ENCODE data around the gene ITPR1.

Gene ITPR1

GRCh38 chr3:4644951-4645350 lies 151.8 kb downstream of the ITPR1 start:
- no peak for DNase-seq (ENCODE audit: low read depth)

GRCh38 chr3:4645468-4645867 lies 152.3 kb downstream of the ITPR1 start:
- no peak for DNase-seq (ENCODE audit: low read depth)

GRCh38 chr3:4647411-4647810 lies 154.3 kb downstream of the ITPR1 start:
- DNase-seq (ENCODE audit: low read depth) = no peak

GRCh38 chr3:4655145-4656045 lies 162.2 kb downstream of the ITPR1 start:
- no peak for DNase-seq (ENCODE audit: low read depth)

- no peak for DNase-seq (ENCODE audit: low read depth)
Observed at GRCh38 chr3:4656059-4656458, 162.9 kb downstream of the ITPR1 start.

- DNase-seq (ENCODE audit: low read depth) = no peak
Observed at GRCh38 chr3:4656626-4657328, 163.6 kb downstream of the ITPR1 start.

GRCh38 chr3:4660936-4661335 lies 167.8 kb downstream of the ITPR1 start:
- no peak for DNase-seq (ENCODE audit: low read depth)

GRCh38 chr3:4664412-4664811 lies 171.3 kb downstream of the ITPR1 start:
- no peak for DNase-seq (ENCODE audit: low read depth)

- DNase-seq (ENCODE audit: low read depth) = no peak
Observed at GRCh38 chr3:4665197-4665596, 172.0 kb downstream of the ITPR1 start.

GRCh38 chr3:4666071-4666470 lies 172.9 kb downstream of the ITPR1 start:
- DNase-seq (ENCODE audit: low read depth) = no peak

GRCh38 chr3:4670352-4670751 lies 177.2 kb downstream of the ITPR1 start:
- DNase-seq (ENCODE audit: low read depth) = no peak

GRCh38 chr3:4672725-4673275 lies 179.7 kb downstream of the ITPR1 start:
- DNase-seq (ENCODE audit: low read depth) = no peak

GRCh38 chr3:4674216-4674615 lies 181.1 kb downstream of the ITPR1 start:
- no peak for DNase-seq (ENCODE audit: low read depth)

GRCh38 chr3:4675704-4676103 lies 182.6 kb downstream of the ITPR1 start:
- no peak for DNase-seq (ENCODE audit: low read depth)

- no peak for DNase-seq (ENCODE audit: low read depth)
Observed at GRCh38 chr3:4678320-4678719, 185.2 kb downstream of the ITPR1 start.

- DNase-seq (ENCODE audit: low read depth) = no peak
Observed at GRCh38 chr3:4680227-4680691, 187.1 kb downstream of the ITPR1 start.

GRCh38 chr3:4680871-4681300 lies 187.7 kb downstream of the ITPR1 start:
- no peak for DNase-seq (ENCODE audit: low read depth)

- DNase-seq (ENCODE audit: low read depth) = no peak
Observed at GRCh38 chr3:4681301-4681700, 188.2 kb downstream of the ITPR1 start.

GRCh38 chr3:4684117-4684516 lies 191.0 kb downstream of the ITPR1 start:
- DNase-seq (ENCODE audit: low read depth) = no peak

GRCh38 chr3:4684976-4685375 lies 191.8 kb downstream of the ITPR1 start:
- no peak for DNase-seq (ENCODE audit: low read depth)

GRCh38 chr3:4685673-4686345 lies 192.7 kb downstream of the ITPR1 start:
- DNase-seq (ENCODE audit: low read depth) = no peak

- DNase-seq (ENCODE audit: low read depth) = no peak
Observed at GRCh38 chr3:4686619-4687018, 193.5 kb downstream of the ITPR1 start.
